Fibroblast of lung (primary cell): ENCODE results near the gene DPY19L1.

ENCODE experiments used
- EZH2 ChIP-seq: IDR thresholded peaks from 2 replicates; pipeline ENCODE4 v1.5.1; 2012; ENCODE audit warnings: low read length, control low read depth, mild to moderate bottlenecking; ENCODE audit errors: missing control alignments
- TF ChIP-seq, protein P1 (sequence below), 2 donors: IDR thresholded peaks in 1 of 2; conservative IDR thresholded peaks in 1 of 2; 1 replicate in 1 of 2; 2 replicates in 1 of 2; pipeline ENCODE4 v1.5.1; 2011 to 2012; ENCODE audit warnings: low read length in 2 of 2, control low read depth in 1 of 2, inconsistent platforms in 1 of 2, low read depth in 1 of 2, mild to moderate bottlenecking in 1 of 2

- TF ChIP-seq, protein P1, sequence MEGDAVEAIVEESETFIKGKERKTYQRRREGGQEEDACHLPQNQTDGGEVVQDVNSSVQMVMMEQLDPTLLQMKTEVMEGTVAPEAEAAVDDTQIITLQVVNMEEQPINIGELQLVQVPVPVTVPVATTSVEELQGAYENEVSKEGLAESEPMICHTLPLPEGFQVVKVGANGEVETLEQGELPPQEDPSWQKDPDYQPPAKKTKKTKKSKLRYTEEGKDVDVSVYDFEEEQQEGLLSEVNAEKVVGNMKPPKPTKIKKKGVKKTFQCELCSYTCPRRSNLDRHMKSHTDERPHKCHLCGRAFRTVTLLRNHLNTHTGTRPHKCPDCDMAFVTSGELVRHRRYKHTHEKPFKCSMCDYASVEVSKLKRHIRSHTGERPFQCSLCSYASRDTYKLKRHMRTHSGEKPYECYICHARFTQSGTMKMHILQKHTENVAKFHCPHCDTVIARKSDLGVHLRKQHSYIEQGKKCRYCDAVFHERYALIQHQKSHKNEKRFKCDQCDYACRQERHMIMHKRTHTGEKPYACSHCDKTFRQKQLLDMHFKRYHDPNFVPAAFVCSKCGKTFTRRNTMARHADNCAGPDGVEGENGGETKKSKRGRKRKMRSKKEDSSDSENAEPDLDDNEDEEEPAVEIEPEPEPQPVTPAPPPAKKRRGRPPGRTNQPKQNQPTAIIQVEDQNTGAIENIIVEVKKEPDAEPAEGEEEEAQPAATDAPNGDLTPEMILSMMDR (conservative IDR thresholded peaks at IDR 0.05 in 1 of 2, IDR thresholded peaks at IDR 0.05 in 1 of 2; ENCODE audit: low read depth in 1 of 2, low read length in 2 of 2): no peak
- TF ChIP-seq EZH2: no peak
These were observed 45.1 kb downstream of the DPY19L1 start for GRCh38 chr7:34991938-34992840.
